Right atrium auricular region (tissue), 2 donors: ENCODE results near the gene FAM13A. TPM values are rescaled to one million over a fixed set of nuclear protein-coding genes. Genes with fewer than 3 reads are reported as not detected.
A peak's percentile ranks its signal among the peaks of the same experiment; 100 is the strongest.

Experiments
- DNase-seq: peaks from one replicate; pipeline ENCODE4 v3.0.0-alpha.2; 2019; ENCODE audit warnings: low spot score
- H3K27ac ChIP-seq, 2 donors: fragments of 200-600 bp; sonication (generic); 1 replicate in 1 of 2; 2 replicates in 1 of 2; pipeline ENCODE4 v1.5.1; 2016 to 2019
- H3K27me3 ChIP-seq, 2 donors: fragments of 200-600 bp; sonication (generic); one replicate each; pipeline versions ENCODE4 v1.5.1 to v1.6.0; 2017 to 2019
- H3K36me3 ChIP-seq: fragments of 200-600 bp; sonication (generic); one replicate; pipeline ENCODE4 v1.5.1; 2016
- H3K4me1 ChIP-seq, 2 donors: fragments of 200-600 bp; sonication (generic); one replicate each; pipeline versions ENCODE4 v1.5.1 to v1.6.0; 2017 to 2019
- H3K4me3 ChIP-seq, 2 donors: fragments of 200-600 bp; sonication (generic); 1 replicate in 1 of 2; 2 replicates in 1 of 2; pipeline ENCODE4 v1.5.1; 2017 to 2019; ENCODE audit warnings: mild to moderate bottlenecking in 1 of 2, moderate library complexity in 1 of 2
- H3K9me3 ChIP-seq, 2 donors: fragments of 200-600 bp; sonication (generic); one replicate each; pipeline ENCODE4 v1.5.1; 2019
- total RNA-seq, 2 donors: library from RNA; depleted of rRNA; stranded (reverse); fragments of >200 nt; gene quantifications; one replicate each; pipeline ENCODE4 v1.1.0, GENCODE V29; 2016
- TF ChIP-seq, protein P1 (sequence below), 2 donors: fragments of 200-600 bp; sonication (generic); IDR thresholded peaks; one replicate each; pipeline ENCODE4 v1.5.1; 2019; ENCODE audit warnings: antibody characterized with exemption in 2 of 2

The FAM13A gene
- total RNA-seq, 2 donors from 2014 or later, result 8.1 to 13.6 TPM

DNA sequence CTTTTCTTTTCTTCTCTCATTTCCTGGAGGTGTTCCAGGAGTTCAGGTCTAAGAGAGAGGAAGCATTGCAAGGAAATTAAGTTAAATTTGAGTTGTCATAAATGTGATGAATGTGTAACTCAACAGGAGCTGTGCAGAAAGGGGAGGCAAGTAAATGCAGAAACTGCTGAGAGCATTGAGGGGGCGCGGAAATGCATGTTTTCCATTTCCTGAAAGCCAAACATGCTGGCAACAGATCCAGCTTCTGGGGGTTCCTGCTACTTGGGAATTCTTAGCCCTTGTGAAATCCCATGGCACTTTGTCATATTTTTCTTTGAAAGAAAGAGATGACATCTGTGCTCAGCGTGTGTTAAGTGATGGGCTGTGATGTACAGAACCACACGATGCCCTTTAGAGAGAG, 325.6 kb downstream of the FAM13A start:
- Histone ChIP-seq H3K27ac (no peak overlapping the region), H3K36me3 (peaks cover 38% of the 10 kb centered on the region), H3K4me1 (peaks cover 0 to 30% of the 10 kb centered on the region in 2 donors), H3K9me3 (no peaks in the 10 kb centered on the region), H3K4me3 (no peak overlapping the region), H3K27me3 (no peaks in the 10 kb centered on the region)
- no peak for DNase-seq
- TF ChIP-seq, protein P1, sequence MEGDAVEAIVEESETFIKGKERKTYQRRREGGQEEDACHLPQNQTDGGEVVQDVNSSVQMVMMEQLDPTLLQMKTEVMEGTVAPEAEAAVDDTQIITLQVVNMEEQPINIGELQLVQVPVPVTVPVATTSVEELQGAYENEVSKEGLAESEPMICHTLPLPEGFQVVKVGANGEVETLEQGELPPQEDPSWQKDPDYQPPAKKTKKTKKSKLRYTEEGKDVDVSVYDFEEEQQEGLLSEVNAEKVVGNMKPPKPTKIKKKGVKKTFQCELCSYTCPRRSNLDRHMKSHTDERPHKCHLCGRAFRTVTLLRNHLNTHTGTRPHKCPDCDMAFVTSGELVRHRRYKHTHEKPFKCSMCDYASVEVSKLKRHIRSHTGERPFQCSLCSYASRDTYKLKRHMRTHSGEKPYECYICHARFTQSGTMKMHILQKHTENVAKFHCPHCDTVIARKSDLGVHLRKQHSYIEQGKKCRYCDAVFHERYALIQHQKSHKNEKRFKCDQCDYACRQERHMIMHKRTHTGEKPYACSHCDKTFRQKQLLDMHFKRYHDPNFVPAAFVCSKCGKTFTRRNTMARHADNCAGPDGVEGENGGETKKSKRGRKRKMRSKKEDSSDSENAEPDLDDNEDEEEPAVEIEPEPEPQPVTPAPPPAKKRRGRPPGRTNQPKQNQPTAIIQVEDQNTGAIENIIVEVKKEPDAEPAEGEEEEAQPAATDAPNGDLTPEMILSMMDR (IDR thresholded peaks at IDR 0.05), result no peak

DNA sequence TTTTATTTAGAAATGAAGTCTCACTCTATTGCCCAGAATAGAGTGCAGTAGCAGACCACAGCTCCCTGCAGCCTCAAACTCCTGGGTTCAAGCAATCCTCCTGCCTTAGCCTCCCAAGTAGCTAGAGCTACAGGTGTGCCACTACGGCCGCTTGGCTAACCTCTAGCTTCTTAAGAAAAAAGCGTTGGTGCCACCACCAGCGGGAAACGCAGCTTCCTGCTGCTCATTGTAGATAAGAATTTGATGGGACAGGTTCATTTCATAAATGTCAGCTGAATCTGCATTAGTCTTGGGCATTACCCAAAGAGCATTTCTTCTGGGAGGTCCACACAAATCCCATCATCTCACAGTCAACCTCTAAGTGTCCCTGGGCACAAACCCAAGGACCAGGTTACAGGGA, 326.2 kb downstream of the FAM13A start:
- Histone ChIP-seq H3K36me3 (peaks cover 38% of the 10 kb centered on the region), H3K27me3 (no peaks in the 10 kb centered on the region), H3K27ac (no peak overlapping the region), H3K4me1 (peaks cover 0 to 25% of the 10 kb centered on the region in 2 donors), H3K4me3 (no peak overlapping the region), H3K9me3 (no peaks in the 10 kb centered on the region)
- no peak for DNase-seq
- TF ChIP-seq, protein P1 (IDR thresholded peaks at IDR 0.05), result no peak

DNA sequence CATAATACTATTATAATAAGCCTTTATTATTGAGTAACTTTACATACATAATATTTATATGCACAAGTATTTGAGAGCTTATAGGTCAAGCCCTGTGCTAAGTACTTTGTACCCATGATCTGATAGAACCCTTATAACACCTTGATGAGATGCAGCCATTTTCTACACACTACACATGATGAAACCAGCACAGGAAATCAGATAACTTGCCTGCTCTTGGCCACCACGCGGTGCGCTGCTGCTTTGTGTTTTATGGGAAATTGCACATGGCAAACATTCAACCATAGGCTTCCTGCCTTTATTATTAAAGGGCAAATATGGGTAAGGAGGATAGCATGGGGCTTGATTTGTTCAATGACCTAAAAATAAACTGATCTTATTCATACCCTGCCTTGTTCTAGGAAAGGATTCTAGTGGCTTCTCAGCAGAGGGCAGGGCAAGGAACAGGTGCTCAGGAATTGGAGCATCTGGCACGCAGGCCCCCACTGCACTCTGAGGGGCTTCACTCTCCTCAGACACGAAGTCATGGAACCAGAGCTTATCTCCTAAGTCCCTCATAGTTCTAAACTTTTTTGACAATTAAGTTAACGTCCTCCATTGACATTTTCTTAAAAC, 327.7 kb downstream of the FAM13A start:
- DNase-seq, result no peak
- Histone ChIP-seq H3K4me3 (no peak overlapping the region), H3K36me3 (peaks cover 44% of the 10 kb centered on the region), H3K27ac (no peak overlapping the region), H3K4me1 (peaks cover 0 to 17% of the 10 kb centered on the region in 2 donors), H3K27me3 (no peaks in the 10 kb centered on the region), H3K9me3 (no peaks in the 10 kb centered on the region)
- TF ChIP-seq, protein P1 (IDR thresholded peaks at IDR 0.05), result no peak

DNA sequence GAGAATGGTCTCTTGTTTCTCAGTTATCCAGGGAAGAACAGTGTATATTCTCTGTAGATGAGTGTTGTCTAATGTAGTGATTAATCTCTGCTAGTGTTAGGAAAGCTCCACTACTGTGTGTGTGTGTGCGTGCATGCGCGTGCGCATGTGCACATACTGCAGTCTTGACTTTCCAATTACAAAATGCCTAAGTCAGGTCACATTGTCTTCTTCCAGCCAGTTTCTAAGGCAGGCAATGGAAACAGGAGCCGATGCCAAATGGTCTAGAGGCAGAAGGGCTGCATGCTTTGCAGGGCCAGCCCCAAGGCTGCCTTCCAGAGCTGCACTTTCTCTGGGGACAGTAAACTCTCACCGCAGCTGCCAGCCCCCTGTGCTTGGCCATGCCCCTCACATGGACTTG, 328.8 kb downstream of the FAM13A start:
- peaks cover 0 to 16% of the 10 kb centered on the region in 2 donors for H3K4me1 ChIP-seq
- peak; percentile 71 for DNase-seq
- peaks cover 44% of the 10 kb centered on the region for H3K36me3 ChIP-seq
- H3K4me3 ChIP-seq, result no peak overlapping the region
- TF ChIP-seq, protein P1 (IDR thresholded peaks at IDR 0.05), result no peak
- no peaks in the 10 kb centered on the region for H3K27me3 ChIP-seq
- no peaks in the 10 kb centered on the region for H3K9me3 ChIP-seq
- peak overlapping the region in 1 of 2 donors; percentile 8 for H3K27ac ChIP-seq

DNA sequence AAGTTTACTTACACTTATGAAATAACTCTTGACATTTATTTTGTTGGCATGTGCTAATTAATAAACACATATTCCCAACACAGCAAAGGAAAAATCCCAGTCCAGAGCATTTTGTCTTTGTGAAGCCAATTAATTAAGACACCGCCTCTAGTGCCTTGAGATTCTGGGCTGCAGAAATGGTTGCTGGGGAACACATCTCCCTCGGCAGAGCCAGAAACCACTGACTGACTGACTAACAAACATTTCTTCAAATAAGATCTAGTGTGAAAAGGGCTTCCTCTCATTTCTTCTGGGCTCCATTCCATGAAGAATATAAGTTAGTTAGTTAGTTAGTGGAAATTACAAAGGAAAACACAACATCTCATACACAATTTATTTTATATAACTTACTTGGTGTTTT, 331.0 kb downstream of the FAM13A start:
- TF ChIP-seq, protein P1 (IDR thresholded peaks at IDR 0.05), result no peak
- Histone ChIP-seq H3K4me3 (no peak overlapping the region), H3K36me3 (peaks cover 43% of the 10 kb centered on the region), H3K27me3 (no peaks in the 10 kb centered on the region), H3K9me3 (no peaks in the 10 kb centered on the region), H3K4me1 (peaks cover 0 to 38% of the 10 kb centered on the region in 2 donors), H3K27ac (no peak overlapping the region)
- no peak for DNase-seq

DNA sequence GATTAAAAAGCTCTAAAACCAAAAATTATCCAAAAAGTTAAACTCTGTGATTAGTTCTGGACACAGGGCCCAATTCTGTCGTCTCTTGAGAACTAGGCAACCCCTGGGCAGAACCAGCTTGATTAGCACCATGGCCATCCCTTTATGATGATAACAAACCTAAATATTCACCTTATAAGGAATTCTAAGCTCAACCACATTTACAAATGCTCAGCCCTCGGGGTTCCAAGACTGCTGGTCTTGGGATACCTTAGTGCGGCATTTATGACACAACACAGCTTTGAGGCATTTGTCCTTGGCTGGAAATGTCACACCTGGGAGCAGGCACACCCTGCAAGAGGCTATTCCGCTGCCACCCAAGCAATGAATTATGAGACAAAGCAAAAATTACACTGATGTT, 331.8 kb downstream of the FAM13A start:
- no peak for DNase-seq
- Histone ChIP-seq H3K4me3 (no peak overlapping the region), H3K27me3 (no peaks in the 10 kb centered on the region), H3K4me1 (peaks cover 0 to 46% of the 10 kb centered on the region in 2 donors), H3K9me3 (no peaks in the 10 kb centered on the region), H3K27ac (no peak overlapping the region), H3K36me3 (peaks cover 34% of the 10 kb centered on the region)
- TF ChIP-seq, protein P1 (IDR thresholded peaks at IDR 0.05), result no peak
